Cardiac muscle cell (in vitro differentiated cells and primary cell): ENCODE measurements around the gene RBBP8. TPM values are rescaled to one million over a fixed set of nuclear protein-coding genes. Genes with fewer than 3 reads are reported as not detected.

Experiments
- DNase-seq, 2 donors: peaks; one replicate each; pipeline versions ENCODE4 v3.0.0 to v3.0.0-alpha.2; 2010 to 2017; ENCODE audit warnings: low read depth in 1 of 2, low spot score in 1 of 2
- H3K27ac ChIP-seq: fragments of 200-600 bp; sonication (generic); 2 replicates; pipeline ENCODE4 v1.5.1; 2016
- H3K27me3 ChIP-seq: fragments of 200-600 bp; sonication (generic); 2 replicates; pipeline ENCODE4 v1.6.0; 2016; ENCODE audit warnings: control low read depth
- H3K36me3 ChIP-seq: fragments of 200-600 bp; sonication (generic); 2 replicates; pipeline ENCODE4 v1.5.1; 2016; ENCODE audit warnings: control low read depth
- H3K4me1 ChIP-seq: fragments of 200-600 bp; sonication (generic); 2 replicates; pipeline ENCODE4 v1.8.1; 2017; ENCODE audit warnings: low read depth, mild to moderate bottlenecking, mixed run types
- H3K4me3 ChIP-seq: fragments of 200-600 bp; sonication (generic); 2 replicates; pipeline ENCODE4 v1.5.1; 2016; ENCODE audit warnings: mild to moderate bottlenecking
- H3K9me3 ChIP-seq: fragments of 200-600 bp; sonication (generic); 2 replicates; pipeline ENCODE4 v1.5.1; 2017; ENCODE audit warnings: low read depth, mild to moderate bottlenecking, control low read depth
- CTCF ChIP-seq: IDR thresholded peaks from 2 replicates; pipeline ENCODE4 v1.5.1; 2012; ENCODE audit warnings: low read depth, mild to moderate bottlenecking, low read length
- polyA plus RNA-seq: library from polyadenylated mRNA; unstranded; fragments of >200 nt; fragmentation: Nextera tagmentation; extraction: Ambion mirVana; gene quantifications from 2 replicates; pipeline ENCODE4 v1.2.1, GENCODE V29; 2016
- total RNA-seq: library from RNA; depleted of rRNA; stranded (reverse); fragments of >200 nt; gene quantifications from 2 replicates; pipeline ENCODE4 v1.2.3, GENCODE V29; 2016

Gene RBBP8
- total and polyA plus RNA-seq, 2 experiments from 2014 or later = 27.4 to 30.1 TPM

DNA sequence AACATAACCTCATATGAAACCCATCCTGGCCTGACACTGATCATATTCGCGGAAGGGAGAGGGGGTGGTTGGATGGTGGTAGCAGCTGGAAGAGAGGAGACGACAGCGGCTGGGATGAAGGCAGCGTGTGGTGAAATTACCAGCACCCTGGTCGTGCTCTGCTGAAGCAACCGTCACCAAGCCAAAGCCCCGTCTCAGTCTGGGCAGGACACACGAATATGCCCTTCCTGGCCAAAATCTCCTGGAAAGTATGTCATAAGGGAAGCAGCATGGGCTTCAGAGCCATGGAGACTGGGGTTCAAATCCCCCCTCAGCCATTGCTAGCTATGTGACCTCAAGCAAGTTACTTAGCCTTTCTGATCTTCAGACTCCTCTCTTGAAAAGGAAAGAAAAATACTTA is 139.0 kb downstream of the RBBP8 start:
- H3K27ac ChIP-seq = no peak overlapping the region
- no peaks in the 10 kb centered on the region for H3K36me3 ChIP-seq
- no peak for TF ChIP-seq CTCF
- no peak overlapping the region for H3K4me3 ChIP-seq
- H3K9me3 ChIP-seq = no peaks in the 10 kb centered on the region
- DNase-seq = no peak
- H3K27me3 ChIP-seq = no peaks in the 10 kb centered on the region
- H3K4me1 ChIP-seq = no peaks in the 10 kb centered on the region

DNA sequence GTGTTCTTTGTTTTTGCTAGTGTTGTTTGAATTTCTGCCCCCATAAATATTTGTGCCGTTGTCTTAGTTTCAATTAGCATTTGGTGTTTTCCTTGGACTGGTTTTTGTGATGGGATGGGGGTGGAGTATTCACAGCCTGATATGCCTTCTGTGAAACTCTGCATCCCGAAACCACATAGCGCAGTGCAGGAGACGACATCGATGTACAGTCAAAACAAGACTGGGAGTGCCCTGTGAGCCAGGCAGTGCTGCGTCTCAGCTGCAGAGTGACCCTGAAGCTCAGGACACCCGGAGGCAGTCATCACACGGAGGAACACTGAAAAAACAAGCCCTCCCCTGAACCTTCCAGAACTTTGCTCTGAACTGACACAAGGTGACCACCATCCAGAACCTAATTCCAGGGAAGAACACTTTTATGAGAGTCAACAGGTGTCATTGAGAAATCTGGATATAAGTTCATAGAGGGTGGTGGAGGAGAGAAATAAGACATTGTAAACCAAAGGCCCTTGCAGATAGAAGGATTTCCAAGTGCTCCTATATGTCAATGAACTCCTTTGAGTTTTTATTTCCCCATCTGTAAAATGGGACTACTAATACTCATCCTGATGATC is 141.0 kb downstream of the RBBP8 start:
- Histone ChIP-seq H3K4me3 (no peak overlapping the region), H3K27ac (no peak overlapping the region), H3K4me1 (no peaks in the 10 kb centered on the region), H3K36me3 (no peaks in the 10 kb centered on the region), H3K27me3 (no peaks in the 10 kb centered on the region), H3K9me3 (no peaks in the 10 kb centered on the region)
- no peak for TF ChIP-seq CTCF
- peak in 1 of 2 donors; percentile 33 for DNase-seq

Other genes starting within 250 kb of the RBBP8 start
- gene CABLES1, start 202.2 kb downstream of the RBBP8 start, total RNA-seq = 3.8 and 4.9 TPM in 2 replicates
- gene CABLES1, start 202.2 kb downstream of the RBBP8 start, polyA plus RNA-seq = 4.1 and 8.3 TPM in 2 replicates